Uterus (tissue), 4 donors: ENCODE results near the gene OOSP2. TPM values are rescaled to one million over a fixed set of nuclear protein-coding genes. Genes with fewer than 3 reads are reported as not detected.
"Not testable (repeated sequence)": the region's sequence is repeated elsewhere in the genome, so short reads cannot be mapped to it uniquely, and the experiment has no call there.

Source experiments
- DNase-seq, 2 donors: peaks; one replicate each; pipeline ENCODE4 v3.0.0-alpha.2; 2019 to 2020
- H3K27ac ChIP-seq, 2 donors: fragments of 200-600 bp; sonication (generic); 1 replicate in 1 of 2; 2 replicates in 1 of 2; pipeline ENCODE4 v1.5.1; 2016 to 2018
- H3K27me3 ChIP-seq, 2 donors: fragments of 200-600 bp; sonication (generic); one replicate each; pipeline ENCODE4 v1.5.1; 2018 to 2019; ENCODE audit warnings: control low read depth in 1 of 2
- H3K36me3 ChIP-seq, 2 donors: fragments of 200-600 bp; sonication (generic); one replicate each; pipeline ENCODE4 v1.5.1; 2019; ENCODE audit warnings: control low read depth in 1 of 2
- H3K4me1 ChIP-seq, 2 donors: fragments of 200-600 bp; sonication (generic); one replicate each; pipeline ENCODE4 v1.5.1; 2018 to 2019; ENCODE audit warnings: control low read depth in 1 of 2
- H3K4me3 ChIP-seq, 2 donors: fragments of 200-600 bp; sonication (generic); 1 replicate in 1 of 2; 2 replicates in 1 of 2; pipeline ENCODE4 v1.5.1; 2018 to 2019; ENCODE audit warnings: mild to moderate bottlenecking in 1 of 2
- H3K9me3 ChIP-seq, 2 donors: fragments of 200-600 bp; sonication (generic); one replicate each; pipeline ENCODE4 v1.5.1; 2019; ENCODE audit warnings: control low read depth in 1 of 2
- POLR2A ChIP-seq, 2 donors: fragments of 450-650 bp; IDR thresholded peaks; one replicate each; pipeline ENCODE4 v1.6.1; 2016; ENCODE audit warnings: antibody characterized with exemption in 2 of 2, mild to moderate bottlenecking in 1 of 2, moderate library complexity in 1 of 2
- intact Hi-C: fragments of 100-400 bp; cut with DNase I; formaldehyde crosslinking; loops from one replicate; pipeline ENCODE4 v1.15.1; 2023; ENCODE audit warnings: low total_unique reads
- total RNA-seq, 4 donors: library from RNA; depleted of rRNA in 3 of 4; stranded (reverse); fragments of >200 nt in 3 of 4; gene quantifications; one replicate each; pipeline versions ENCODE4 v1.1.0 to v1.2.4, GENCODE V29; 2014 to 2023
- TF ChIP-seq, protein P1 (sequence below), 4 experiments: fragments of 200-600 bp in 2 of 4; fragments of 450-650 bp in 2 of 4; sonication (generic) in 2 of 4; IDR thresholded peaks; one replicate each; pipeline ENCODE4 v1.5.1; 2016 to 2019; ENCODE audit warnings: antibody characterized with exemption in 4 of 4, mild to moderate bottlenecking in 2 of 4, moderate library complexity in 1 of 4
- donor health status: DM: yes; HTN: yes; CAD: no.

Gene OOSP2
- total RNA-seq, 4 donors from 2014 or later, result not detected

DNA sequence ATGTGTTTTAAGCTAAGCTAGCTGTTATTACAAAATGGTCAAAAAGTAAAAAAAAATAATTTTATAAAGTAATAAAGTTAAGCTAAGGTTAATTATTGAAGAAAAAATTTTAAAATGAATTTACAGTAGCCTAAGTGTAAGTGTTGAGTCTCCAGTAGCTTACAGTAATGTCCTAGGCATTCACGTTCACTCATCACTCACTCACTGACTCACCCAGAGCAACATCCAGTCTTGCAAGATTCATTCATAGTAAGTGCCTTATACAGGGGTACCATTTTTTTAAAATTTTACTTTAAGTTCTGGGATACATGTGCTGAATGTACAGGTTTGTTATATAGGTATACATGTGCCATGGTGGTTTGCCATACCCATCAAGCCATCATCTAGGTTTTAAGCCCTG is 34.8 kb upstream of the OOSP2 start:
- Histone ChIP-seq H3K36me3 (no peaks in the 10 kb centered on the region), H3K9me3 (no peaks in the 10 kb centered on the region), H3K27me3 (no peaks in the 10 kb centered on the region), H3K4me3 (no peak overlapping the region), H3K4me1 (no peaks in the 10 kb centered on the region), H3K27ac (no peak overlapping the region)
- DNase-seq, result no peak
- TF ChIP-seq, protein P1, sequence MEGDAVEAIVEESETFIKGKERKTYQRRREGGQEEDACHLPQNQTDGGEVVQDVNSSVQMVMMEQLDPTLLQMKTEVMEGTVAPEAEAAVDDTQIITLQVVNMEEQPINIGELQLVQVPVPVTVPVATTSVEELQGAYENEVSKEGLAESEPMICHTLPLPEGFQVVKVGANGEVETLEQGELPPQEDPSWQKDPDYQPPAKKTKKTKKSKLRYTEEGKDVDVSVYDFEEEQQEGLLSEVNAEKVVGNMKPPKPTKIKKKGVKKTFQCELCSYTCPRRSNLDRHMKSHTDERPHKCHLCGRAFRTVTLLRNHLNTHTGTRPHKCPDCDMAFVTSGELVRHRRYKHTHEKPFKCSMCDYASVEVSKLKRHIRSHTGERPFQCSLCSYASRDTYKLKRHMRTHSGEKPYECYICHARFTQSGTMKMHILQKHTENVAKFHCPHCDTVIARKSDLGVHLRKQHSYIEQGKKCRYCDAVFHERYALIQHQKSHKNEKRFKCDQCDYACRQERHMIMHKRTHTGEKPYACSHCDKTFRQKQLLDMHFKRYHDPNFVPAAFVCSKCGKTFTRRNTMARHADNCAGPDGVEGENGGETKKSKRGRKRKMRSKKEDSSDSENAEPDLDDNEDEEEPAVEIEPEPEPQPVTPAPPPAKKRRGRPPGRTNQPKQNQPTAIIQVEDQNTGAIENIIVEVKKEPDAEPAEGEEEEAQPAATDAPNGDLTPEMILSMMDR (IDR thresholded peaks at IDR 0.05), result no peak
- TF ChIP-seq POLR2A (IDR thresholded peaks at IDR 0.05), result no peak
- intact Hi-C loops, result no loop called here

DNA sequence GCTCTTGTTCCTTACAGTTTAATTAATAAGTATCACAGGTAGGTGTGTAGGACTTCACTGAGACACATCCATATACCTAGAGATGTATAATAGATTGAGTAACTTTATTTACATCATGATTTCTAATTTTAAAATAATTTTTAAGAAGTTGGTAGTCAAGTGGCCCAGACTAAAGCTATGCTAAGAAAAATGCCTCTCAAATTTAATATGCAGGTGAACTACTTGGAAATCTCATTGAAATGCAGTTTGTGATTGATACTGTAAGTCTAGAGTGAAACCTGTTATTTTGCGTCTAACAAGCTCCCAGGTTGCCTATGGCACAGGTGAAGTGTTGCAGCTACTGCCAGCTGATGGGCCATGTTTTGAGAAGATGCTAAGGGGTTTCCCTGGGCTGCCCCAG is 23.3 kb upstream of the OOSP2 start, which contains the start of gene OOSP4B:
Gene OOSP4B (plus strand): TSS at position 301 of the 400 bp plus-strand sequence.
- no peak within 1 kb of the TSS for H3K4me3 ChIP-seq
- intact Hi-C loops, result no loop called here
- no peak for DNase-seq
- no peaks in the 10 kb centered on the region for H3K4me1 ChIP-seq
- H3K27me3 ChIP-seq, result no peaks in the 10 kb centered on the region
- H3K36me3 ChIP-seq, result no peaks in the 10 kb centered on the region
- H3K9me3 ChIP-seq, result no peaks in the 10 kb centered on the region
- H3K27ac ChIP-seq, result no peak within 1 kb of the TSS
- TF ChIP-seq, protein P1 (IDR thresholded peaks at IDR 0.05), result no peak
- TF ChIP-seq POLR2A (IDR thresholded peaks at IDR 0.05), result no peak

DNA sequence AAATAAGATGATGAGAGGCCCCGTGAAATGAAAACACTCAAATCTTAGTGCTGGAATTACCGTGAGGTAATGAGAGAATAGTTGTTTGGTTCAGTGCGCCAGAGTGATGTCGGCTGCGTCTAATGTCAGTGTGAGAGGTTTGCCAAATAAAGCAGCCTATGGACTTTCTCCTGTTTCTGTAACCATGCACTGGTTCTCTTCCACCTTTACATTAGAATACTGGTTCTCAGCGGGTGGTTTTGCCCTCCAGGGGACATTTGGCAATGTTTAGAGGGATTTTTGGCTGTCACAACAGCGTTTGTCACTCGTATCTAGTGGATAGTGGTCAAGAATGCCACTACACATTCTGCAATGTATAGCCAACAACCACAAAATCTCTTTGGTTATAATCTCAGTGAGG is 22.2 kb upstream of the OOSP2 start:
- H3K27ac ChIP-seq, result no peak overlapping the region
- intact Hi-C loops, result no loop called here
- H3K27me3 ChIP-seq, result no peaks in the 10 kb centered on the region
- H3K9me3 ChIP-seq, result no peaks in the 10 kb centered on the region
- TF ChIP-seq, protein P1 (IDR thresholded peaks at IDR 0.05), result no peak
- no peak for TF ChIP-seq POLR2A (IDR thresholded peaks at IDR 0.05)
- DNase-seq, result no peak
- H3K36me3 ChIP-seq, result no peaks in the 10 kb centered on the region
- no peaks in the 10 kb centered on the region for H3K4me1 ChIP-seq
- no peak overlapping the region for H3K4me3 ChIP-seq

DNA sequence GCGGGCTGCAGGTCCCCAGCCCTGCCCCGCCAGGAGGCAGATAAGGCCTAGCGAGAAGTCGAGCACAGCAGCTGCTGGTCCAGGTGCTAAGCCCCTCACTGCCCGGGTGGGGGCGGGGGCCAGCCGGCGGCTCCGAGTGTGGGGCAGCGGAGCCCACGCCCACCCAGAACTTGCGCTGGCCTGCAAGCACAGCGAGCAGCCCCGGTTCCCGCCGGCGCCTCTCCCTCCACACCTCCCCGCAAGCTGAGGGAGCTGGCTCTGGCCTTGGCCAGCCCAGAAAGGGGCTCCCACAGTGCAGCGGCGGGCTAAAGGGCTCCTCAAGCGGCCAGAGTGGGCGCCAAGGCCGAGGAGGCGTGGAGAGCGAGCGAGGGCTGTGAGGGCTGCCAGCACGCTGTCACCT is 19.8 kb upstream of the OOSP2 start:
- intact Hi-C loops, H3K4me3 ChIP-seq, H3K27me3 ChIP-seq: not testable (repeated sequence)

DNA sequence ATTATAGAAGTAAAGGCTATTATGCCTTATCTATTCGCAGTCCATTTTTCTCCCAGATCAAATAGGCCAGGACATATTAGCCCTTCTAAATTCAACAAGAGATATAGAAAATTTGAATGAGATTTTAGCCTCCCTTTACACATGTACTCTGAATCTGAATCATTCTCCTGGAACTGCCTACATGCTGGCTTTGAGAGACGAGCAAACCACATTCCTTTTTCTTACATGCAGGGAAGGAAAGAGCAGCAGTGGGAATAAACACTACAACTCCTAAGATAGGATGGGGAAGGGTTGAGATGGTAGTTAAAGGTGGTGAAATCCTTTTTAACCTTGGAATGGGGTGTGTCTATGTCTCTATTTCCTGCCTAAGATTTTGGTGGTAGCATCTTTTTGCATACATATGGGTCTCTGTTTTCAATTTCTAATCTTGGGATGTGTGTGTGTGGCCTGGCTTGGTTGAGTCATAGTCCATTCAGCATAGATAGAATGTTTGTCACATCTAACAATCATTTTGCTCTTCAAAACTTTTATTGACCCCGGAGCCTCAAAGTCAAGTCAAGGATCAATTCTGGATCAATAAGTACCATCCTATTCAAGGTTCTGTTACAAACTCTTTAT is 11.1 kb upstream of the OOSP2 start:
- DNase-seq, result no peak
- H3K27ac ChIP-seq, result no peak overlapping the region
- no peaks in the 10 kb centered on the region for H3K9me3 ChIP-seq
- intact Hi-C loops, result no loop called here
- TF ChIP-seq POLR2A (IDR thresholded peaks at IDR 0.05), result no peak
- TF ChIP-seq, protein P1 (IDR thresholded peaks at IDR 0.05), result no peak
- no peaks in the 10 kb centered on the region for H3K4me1 ChIP-seq
- no peak overlapping the region for H3K4me3 ChIP-seq
- no peaks in the 10 kb centered on the region for H3K36me3 ChIP-seq
- H3K27me3 ChIP-seq, result no peaks in the 10 kb centered on the region

More for the DNA sequence above, 19.8 kb upstream of the OOSP2 start:
- not testable (repeated sequence) for H3K4me1 ChIP-seq, H3K36me3 ChIP-seq, DNase-seq, H3K9me3 ChIP-seq, H3K27ac ChIP-seq

DNA sequence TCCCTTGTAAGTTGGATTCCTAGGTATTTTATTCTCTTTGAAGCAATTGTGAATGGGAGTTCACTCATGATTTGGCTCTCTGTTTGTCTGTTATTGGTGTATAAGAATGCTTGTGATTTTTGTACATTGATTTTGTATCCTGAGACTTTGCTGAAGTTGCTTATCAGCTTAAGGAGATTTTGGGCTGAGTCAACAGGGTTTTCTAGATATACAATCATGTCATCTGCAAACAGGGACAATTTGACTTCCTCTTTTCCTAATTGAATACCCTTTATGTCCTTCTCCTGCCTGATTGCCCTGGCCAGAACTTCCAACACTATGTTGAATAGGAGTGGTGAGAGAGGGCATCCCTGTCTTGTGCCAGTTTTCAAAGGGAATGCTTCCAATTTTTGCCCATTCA is 10.2 kb downstream of the OOSP2 start:
- H3K4me3 ChIP-seq, H3K4me1 ChIP-seq, H3K9me3 ChIP-seq, H3K27me3 ChIP-seq, DNase-seq, intact Hi-C loops, H3K27ac ChIP-seq, H3K36me3 ChIP-seq: not testable (repeated sequence)

DNA sequence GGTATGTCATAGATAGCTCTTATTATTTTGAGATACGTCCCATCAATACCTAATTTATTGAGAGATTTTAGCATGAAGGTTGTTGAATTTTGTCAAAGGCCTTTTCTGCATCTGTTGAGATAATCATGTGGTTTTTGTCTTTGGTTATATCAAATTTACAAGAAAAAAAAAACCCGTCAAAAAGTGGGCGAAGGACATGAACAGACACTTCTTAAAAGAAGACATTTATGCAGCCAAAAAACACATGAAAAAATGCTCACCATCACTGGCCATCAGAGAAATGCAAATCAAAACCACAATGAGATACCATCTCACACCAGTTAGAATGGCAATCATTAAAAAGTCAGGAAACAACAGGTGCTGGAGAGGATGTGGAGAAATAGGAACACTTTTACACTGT is 10.6 kb downstream of the OOSP2 start:
- DNase-seq, H3K27me3 ChIP-seq, H3K4me1 ChIP-seq, H3K9me3 ChIP-seq, H3K36me3 ChIP-seq, H3K4me3 ChIP-seq, H3K27ac ChIP-seq, intact Hi-C loops: not testable (repeated sequence)
